ENCODE measurements around the gene EPB41. TPM values are rescaled to one million over a fixed set of nuclear protein-coding genes. Genes with fewer than 3 reads are reported as not detected.

Gene EPB41
- 1.4 and 6.2 TPM in 2 replicates for total RNA-seq

DNA sequence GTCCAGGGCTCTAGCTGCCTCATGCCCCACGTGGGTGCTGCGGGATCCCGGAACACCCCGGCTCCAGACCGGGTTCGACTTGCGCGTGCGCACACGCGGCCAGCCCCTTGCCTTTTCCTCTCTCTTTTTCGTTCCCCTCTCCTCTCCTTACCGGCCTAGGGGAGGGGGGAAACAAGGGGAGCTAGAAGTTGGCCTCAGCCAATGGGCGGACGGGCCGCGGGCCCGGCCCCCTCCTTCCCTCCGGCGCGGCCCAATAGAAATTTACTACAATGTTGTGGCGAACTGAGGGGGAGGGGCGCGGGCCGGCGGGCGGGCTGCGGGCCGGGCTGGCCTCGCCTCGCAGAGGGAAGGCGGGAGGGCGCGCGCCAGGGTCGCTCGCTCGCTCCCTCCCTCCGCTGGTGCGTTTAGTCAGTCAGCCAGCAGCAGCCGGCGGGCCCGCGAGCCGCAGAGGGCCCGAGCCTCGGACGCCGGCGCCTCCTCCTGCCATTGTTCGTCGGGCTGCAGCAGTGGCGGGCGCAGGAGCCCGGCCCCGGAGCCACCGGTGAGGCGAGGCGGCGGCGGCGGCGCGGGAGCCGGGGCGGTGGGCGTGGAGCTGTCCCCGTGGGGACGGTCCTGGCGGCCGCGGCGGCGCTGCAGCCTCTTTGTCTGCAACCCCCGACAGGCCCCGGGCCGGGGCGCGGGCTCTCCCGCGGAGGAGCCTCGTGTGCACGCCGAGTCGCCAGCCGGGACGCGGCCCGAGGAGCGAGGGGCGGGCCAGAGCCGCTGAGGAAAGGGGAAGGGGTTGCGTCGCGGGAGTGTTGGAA, at the start of gene EPB41:
Gene EPB41 (plus strand): TSS at position 342 of the 803 bp plus-strand sequence. CDS start 72,869 bp downstream, outside the sequence.

GRCh38 chr1:29123887-29124365, 209.6 kb downstream of the EPB41 start, which contains the start of gene TMEM200B:
TSS of gene TMEM200B (minus strand) at chr1:29123903. CDS start at chr1:29121828, 2,075 bp downstream.

Other genes with a start within 250 kb of the EPB41 start
- 6.4 and 8.1 TPM in 2 replicates for gene GMEB1, start 245.8 kb upstream of the EPB41 start, total RNA-seq
- 39.2 and 40.4 TPM in 2 replicates for gene YTHDF2, start 177.6 kb upstream of the EPB41 start, total RNA-seq
- not detected in 2 replicates for gene OPRD1, start 102.4 kb upstream of the EPB41 start, total RNA-seq
- gene TMEM200B, start 209.3 kb downstream of the EPB41 start, total RNA-seq = 21.0 and 27.6 TPM in 2 replicates

Measured in myometrial cell (primary cell).